HepG2 (cell line): Measurements from ENCODE around the gene ITIH3. TPM values are rescaled to one million over a fixed set of nuclear protein-coding genes. Genes with fewer than 3 reads are reported as not detected.

ENCODE experiments used
- BCL6 ChIP-seq: IDR thresholded peaks from 2 replicates; pipeline ENCODE4 v1.6.1; 2016; ENCODE audit warnings: missing genetic modification reagents, missing compliant biosample characterization
- GABPB1 ChIP-seq: IDR thresholded peaks from 2 replicates; pipeline ENCODE4 v1.6.1; 2016; ENCODE audit warnings: mild to moderate bottlenecking, missing genetic modification reagents, moderate library complexity, missing compliant biosample characterization
- NFIC ChIP-seq: IDR thresholded peaks from 2 replicates; pipeline ENCODE4 v1.6.1; 2012; ENCODE audit warnings: mild to moderate bottlenecking, low read length, inconsistent platforms
- ZNF777 ChIP-seq: sonication (generic); formaldehyde crosslinking; IDR thresholded peaks from 2 replicates; pipeline ENCODE4 v1.4.0; 2020; ENCODE audit warnings: missing genetic modification reagents
- polyA plus RNA-seq, 8 experiments: library from polyadenylated mRNA; depleted of rRNA in 3 of 8; stranded (reverse) in 7 of 8; unstranded in 1 of 8; fragments of >200 nt; fragmentation: Illumina TruSeq in 4 of 8; extraction: Trizol in 4 of 8; gene quantifications; 2 replicates each; pipeline versions ENCODE4 v1.2.1 to v1.2.3, GENCODE V29; 2011 to 2016; ENCODE audit warnings: low read depth in 4 of 8, missing spikeins in 1 of 8, mixed read lengths in 1 of 8; ENCODE audit not compliant: insufficient read depth in 1 of 8
- total RNA-seq, 5 experiments: library from RNA; depleted of rRNA; stranded (reverse); fragments of >200 nt; fragmentation: Illumina TruSeq; extraction: Trizol; gene quantifications; 2 replicates each; pipeline ENCODE4 v1.2.3, GENCODE V29; 2016; ENCODE audit warnings: low read depth in 1 of 5
- TF ChIP-seq, protein P1 (sequence below): sonication (generic); formaldehyde crosslinking; IDR thresholded peaks from 2 replicates; pipeline ENCODE4 v1.5.1; 2020; ENCODE audit warnings: mild to moderate bottlenecking, missing genetic modification reagents, moderate library complexity
- TF ChIP-seq, protein P2 (sequence below): sonication (generic); formaldehyde crosslinking; IDR thresholded peaks from 2 replicates; pipeline ENCODE4 v1.4.0; 2020; ENCODE audit warnings: mild to moderate bottlenecking, low read depth, missing genetic modification reagents
- TF ChIP-seq, protein P3 (sequence below): sonication (generic); formaldehyde crosslinking; IDR thresholded peaks from 2 replicates; pipeline ENCODE4 v1.4.0; 2020; ENCODE audit warnings: missing genetic modification reagents

ITIH3 gene
- total and polyA plus RNA-seq, 2 of the 13 experiments (the other 11 are each of a cell fraction or from before 2014, with no cell fraction given) = 105 to 632 TPM

DNA sequence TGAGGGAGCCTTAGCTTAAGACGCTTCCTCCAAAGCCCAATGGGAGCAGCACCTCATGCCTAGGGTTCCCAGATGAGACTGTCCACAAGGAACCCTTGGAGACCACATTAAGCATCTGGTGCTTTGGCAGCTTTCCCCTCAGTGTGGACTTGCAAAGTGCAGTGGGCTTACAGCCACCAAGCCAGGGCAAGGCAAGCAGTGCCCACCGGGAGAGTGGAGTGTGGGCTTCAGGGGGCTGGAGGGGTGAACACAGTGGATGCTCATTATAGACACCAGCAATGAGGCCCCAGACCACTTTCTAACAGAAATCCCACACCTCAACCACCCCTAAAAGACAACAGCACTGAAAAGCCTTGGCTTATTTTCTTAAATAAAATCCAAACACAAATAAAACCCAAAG, 49.3 kb downstream of the ITIH3 start (continued):
- TF ChIP-seq, protein P1, sequence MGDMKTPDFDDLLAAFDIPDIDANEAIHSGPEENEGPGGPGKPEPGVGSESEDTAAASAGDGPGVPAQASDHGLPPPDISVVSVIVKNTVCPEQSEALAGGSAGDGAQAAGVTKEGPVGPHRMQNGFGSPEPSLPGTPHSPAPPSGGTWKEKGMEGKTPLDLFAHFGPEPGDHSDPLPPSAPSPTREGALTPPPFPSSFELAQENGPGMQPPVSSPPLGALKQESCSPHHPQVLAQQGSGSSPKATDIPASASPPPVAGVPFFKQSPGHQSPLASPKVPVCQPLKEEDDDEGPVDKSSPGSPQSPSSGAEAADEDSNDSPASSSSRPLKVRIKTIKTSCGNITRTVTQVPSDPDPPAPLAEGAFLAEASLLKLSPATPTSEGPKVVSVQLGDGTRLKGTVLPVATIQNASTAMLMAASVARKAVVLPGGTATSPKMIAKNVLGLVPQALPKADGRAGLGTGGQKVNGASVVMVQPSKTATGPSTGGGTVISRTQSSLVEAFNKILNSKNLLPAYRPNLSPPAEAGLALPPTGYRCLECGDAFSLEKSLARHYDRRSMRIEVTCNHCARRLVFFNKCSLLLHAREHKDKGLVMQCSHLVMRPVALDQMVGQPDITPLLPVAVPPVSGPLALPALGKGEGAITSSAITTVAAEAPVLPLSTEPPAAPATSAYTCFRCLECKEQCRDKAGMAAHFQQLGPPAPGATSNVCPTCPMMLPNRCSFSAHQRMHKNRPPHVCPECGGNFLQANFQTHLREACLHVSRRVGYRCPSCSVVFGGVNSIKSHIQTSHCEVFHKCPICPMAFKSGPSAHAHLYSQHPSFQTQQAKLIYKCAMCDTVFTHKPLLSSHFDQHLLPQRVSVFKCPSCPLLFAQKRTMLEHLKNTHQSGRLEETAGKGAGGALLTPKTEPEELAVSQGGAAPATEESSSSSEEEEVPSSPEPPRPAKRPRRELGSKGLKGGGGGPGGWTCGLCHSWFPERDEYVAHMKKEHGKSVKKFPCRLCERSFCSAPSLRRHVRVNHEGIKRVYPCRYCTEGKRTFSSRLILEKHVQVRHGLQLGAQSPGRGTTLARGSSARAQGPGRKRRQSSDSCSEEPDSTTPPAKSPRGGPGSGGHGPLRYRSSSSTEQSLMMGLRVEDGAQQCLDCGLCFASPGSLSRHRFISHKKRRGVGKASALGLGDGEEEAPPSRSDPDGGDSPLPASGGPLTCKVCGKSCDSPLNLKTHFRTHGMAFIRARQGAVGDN (CRISPR knock-in tag) = no peak
- TF ChIP-seq ZNF777 (CRISPR knock-in tag) = no peak
- no peak for TF ChIP-seq NFIC
- no peak for TF ChIP-seq GABPB1 (CRISPR knock-in tag)
- TF ChIP-seq BCL6 (CRISPR knock-in tag) = no peak
- TF ChIP-seq, protein P2, sequence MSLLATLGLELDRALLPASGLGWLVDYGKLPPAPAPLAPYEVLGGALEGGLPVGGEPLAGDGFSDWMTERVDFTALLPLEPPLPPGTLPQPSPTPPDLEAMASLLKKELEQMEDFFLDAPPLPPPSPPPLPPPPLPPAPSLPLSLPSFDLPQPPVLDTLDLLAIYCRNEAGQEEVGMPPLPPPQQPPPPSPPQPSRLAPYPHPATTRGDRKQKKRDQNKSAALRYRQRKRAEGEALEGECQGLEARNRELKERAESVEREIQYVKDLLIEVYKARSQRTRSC (CRISPR knock-in tag) = no peak
- TF ChIP-seq, protein P3, sequence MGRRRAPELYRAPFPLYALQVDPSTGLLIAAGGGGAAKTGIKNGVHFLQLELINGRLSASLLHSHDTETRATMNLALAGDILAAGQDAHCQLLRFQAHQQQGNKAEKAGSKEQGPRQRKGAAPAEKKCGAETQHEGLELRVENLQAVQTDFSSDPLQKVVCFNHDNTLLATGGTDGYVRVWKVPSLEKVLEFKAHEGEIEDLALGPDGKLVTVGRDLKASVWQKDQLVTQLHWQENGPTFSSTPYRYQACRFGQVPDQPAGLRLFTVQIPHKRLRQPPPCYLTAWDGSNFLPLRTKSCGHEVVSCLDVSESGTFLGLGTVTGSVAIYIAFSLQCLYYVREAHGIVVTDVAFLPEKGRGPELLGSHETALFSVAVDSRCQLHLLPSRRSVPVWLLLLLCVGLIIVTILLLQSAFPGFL = no peak
